HG03432 (cell line): ENCODE data around the gene NDUFA7.
"Not testable (repeated sequence)": the region's sequence is repeated elsewhere in the genome, so short reads cannot be mapped to it uniquely, and the experiment has no call there.

Experiments used
- ATAC-seq: cut with Tn5 transposase; IDR thresholded peaks from one replicate; pipeline ENCODE4 v1.9.1; 2021; ENCODE audit warnings: mild to moderate bottlenecking, moderate library complexity; ENCODE audit not compliant: unreplicated experiment

The NDUFA7 gene

GRCh38 chr19:8342316-8342683 is 21.1 kb upstream of the NDUFA7 start:
- no peak for ATAC-seq

- not testable (repeated sequence) for ATAC-seq
These were observed 20.3 kb upstream of the NDUFA7 start for GRCh38 chr19:8341504-8341903.

GRCh38 chr19:8340341-8341096 is 19.3 kb upstream of the NDUFA7 start:
- no peak for ATAC-seq

DNA sequence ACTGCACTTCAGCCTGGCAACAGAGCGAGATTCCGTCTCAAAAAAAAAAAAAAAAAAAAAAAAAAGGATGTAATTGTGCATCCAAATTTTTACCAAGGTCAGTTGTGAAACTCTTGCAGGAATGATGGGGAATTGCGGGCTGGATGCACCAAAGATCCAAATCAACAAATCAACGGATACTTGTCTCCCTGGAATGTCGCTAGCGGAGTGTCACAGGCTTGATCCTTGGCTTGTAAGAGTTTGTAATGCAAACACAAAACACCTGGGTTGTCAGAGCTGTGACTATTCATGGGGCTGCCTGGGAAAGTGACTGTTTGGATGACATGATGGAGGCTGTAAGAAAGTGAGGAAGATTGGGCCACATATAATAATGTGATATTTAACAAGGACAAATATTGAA is 17.7 kb upstream of the NDUFA7 start:
- ATAC-seq: no peak

- ATAC-seq: no peak
These were observed 16.6 kb upstream of the NDUFA7 start for GRCh38 chr19:8337728-8338127.

DNA sequence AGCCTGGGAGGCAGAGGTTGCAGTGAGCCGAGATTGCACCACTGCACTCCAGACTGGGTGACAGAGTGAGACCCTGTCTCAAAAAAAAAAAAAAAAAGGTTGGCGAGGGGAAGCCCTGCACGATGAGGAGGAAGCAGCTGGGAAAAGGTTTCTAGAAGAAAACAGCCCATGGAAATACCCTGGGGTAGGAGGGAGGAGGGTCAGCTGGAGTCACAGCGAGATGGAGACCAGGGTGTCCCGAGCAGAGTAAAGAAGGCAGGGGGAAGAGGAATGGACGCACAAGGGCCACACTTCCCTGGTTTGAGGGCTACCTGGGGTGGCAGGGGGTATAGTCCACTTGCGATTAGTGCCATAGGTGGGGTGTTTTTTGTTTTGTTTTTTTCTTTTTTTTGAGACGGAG is 15.5 kb upstream of the NDUFA7 start:
- no peak for ATAC-seq

DNA sequence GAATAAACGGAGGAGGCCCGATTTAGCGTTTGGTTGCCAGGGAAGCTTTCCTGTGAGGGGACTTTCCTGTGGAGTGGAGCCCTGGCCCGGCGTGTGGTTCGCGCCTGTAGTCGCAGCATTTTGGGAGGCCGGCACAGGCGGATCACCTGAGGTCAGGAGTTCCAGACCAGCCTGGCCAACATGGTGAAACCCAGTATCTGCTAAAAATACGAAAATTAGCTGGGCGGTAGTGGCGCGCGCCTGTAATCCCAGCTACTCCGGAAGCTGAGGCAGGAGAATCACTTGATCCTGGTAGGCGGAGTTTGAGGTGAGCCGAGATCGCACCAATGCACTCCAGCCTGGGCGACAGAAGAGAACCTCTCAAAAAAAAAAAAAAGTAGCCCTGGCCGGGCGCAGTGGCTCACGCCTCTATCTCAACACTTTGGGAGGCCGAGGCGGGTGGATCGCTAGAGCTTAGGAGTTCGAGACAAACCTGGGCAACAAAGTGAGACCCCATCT is 14.9 kb upstream of the NDUFA7 start:
- no peak for ATAC-seq

DNA sequence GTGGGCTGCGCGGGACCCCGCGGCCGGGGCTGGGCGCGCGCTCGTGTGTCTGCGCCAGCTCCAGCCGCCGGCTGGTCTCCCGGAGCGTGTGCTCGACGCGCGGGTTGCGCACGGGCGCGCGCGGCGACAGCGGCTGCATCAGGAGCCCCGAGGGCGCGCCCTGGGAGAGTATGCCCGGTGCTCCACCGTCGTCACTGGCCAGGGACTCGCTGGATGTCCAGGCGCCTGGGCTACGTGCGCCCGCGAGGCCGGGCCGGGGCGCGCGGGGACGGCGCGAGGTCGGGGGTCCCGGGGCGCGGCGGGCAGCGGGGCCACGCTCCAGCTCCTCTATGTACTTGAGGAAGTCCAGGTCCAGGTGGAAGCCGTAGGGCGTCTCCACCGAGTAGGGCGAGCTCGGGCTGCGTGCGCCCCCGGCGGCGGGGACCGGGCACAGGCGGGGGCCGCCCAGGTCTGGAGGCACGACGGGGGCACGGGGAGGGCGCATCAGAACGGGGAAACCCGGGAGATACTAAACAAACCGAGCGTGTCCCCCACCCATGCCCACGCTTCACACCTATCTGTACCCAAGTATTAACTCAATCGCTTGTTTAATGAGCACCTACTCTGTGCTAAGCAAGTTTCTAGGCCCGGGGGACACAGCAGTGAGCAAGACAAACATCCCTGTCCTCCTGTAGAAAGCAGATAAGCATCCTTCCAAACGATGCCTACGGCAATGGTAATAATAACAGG is 14.3 kb upstream of the NDUFA7 start:
- ATAC-seq: peak; percentile 49

- peak; percentile 62 for ATAC-seq
These were observed 13.5 kb upstream of the NDUFA7 start for GRCh38 chr19:8334458-8335342.

- no peak for ATAC-seq
These were observed 12.7 kb upstream of the NDUFA7 start for GRCh38 chr19:8333767-8334457.

- no peak for ATAC-seq
These were observed 12.0 kb upstream of the NDUFA7 start for GRCh38 chr19:8332976-8333766.

DNA sequence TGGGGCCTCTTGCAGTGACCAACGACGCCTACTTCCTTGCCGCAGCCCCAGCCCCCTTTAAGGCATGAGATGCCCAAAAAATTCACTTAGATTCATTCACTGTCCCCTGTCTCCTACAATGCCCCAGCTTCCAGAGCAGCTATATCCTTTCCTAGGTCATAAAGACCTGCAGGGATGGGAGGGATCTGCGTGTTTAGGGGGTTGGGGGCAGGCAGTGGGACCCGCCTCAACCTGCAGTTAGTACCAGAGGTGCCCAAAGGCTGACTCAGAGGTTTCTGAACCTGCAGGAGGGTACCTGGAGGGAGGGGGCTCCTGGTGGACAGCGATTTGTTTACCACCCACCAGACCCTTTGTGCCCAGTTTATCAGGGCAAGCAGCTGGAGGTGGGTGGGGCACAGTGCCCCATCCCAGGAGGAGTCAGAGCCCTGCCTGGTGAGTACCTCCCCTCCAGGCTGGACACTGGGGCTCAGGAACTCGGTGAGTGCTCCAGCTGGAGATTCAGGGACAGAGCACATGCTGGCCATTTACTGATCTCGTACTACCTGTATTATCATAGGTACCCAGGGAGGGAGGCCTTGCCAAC is 10.2 kb upstream of the NDUFA7 start:
- ATAC-seq: no peak

DNA sequence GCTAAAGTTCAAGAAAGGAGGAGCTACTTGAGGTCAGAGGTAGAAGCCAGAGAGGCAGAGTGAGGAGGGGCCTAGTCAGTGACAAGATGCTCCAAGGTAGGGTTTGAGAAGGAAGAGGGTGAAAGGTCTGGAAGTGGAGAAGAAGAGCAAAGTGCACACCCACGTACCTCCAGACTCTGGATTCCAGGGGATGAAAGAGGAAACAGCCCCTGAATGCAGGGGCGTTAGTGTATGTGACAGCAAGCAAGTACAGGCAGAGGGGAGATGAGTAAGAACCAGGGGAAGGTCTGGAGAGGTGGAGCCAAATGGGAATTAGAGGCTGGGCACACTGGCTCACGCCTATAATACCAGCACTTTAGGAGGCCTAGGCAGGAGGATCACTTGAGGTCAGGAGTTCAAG is 8.8 kb upstream of the NDUFA7 start:
- no peak for ATAC-seq

DNA sequence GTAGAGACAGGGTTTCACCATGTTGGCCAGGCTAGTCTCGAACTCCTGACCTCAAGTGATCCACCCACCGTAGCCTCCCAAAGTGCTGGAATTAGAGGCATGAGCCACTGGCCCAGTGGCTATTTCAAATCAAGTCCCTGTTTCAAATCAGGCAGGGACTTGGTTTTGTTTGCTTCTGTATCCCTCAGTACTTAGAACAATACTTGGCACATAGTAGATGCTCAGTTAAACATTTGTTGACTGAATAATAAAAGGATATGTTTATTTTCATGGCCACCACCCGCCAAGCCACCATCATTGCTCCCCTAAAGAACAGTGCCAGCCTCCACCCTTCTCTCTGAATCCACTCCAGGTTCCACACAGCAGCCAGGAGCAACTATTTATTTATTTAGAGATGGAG is 4.3 kb upstream of the NDUFA7 start:
- ATAC-seq: no peak

- no peak for ATAC-seq
These were observed 3.2 kb upstream of the NDUFA7 start for GRCh38 chr19:8324186-8325050.

GRCh38 chr19:8323781-8324185 is 2.6 kb upstream of the NDUFA7 start:
- ATAC-seq: no peak

- ATAC-seq: no peak
These were observed 1.4 kb upstream of the NDUFA7 start for GRCh38 chr19:8322638-8322997.

- no peak for ATAC-seq
These were observed 937 bp upstream of the NDUFA7 start for GRCh38 chr19:8321986-8322637.
